WERI-Rb-1 (cell line): Measurements from ENCODE around the gene CD4.

Experiments used
- DNase-seq: peaks from one replicate; pipeline ENCODE4 v3.0.0-alpha.2; 2020
- H3K27ac ChIP-seq: fragments of 250-450 bp; sonication (Bioruptor Pico); 2 replicates; pipeline ENCODE4 v1.5.1; 2020; ENCODE audit warnings: mild to moderate bottlenecking, moderate library complexity
- H3K27me3 ChIP-seq: fragments of 250-450 bp; sonication (Bioruptor Pico); 2 replicates; pipeline ENCODE4 v1.5.1; 2021; ENCODE audit warnings: mild to moderate bottlenecking, low read depth, moderate library complexity; ENCODE audit not compliant: insufficient read depth, severe bottlenecking
- H3K36me3 ChIP-seq: fragments of 250-450 bp; sonication (Bioruptor Pico); 2 replicates; pipeline ENCODE4 v1.5.1; 2020; ENCODE audit warnings: mild to moderate bottlenecking, moderate library complexity
- H3K4me3 ChIP-seq: 2 replicates; pipeline ENCODE4 v1.5.1; 2011; ENCODE audit warnings: low read depth, mild to moderate bottlenecking, control low read depth, low read length
- H3K9me3 ChIP-seq: fragments of 250-450 bp; sonication (Bioruptor Pico); 2 replicates; pipeline ENCODE4 v1.5.1; 2021; ENCODE audit warnings: mild to moderate bottlenecking, moderate library complexity; ENCODE audit not compliant: severe bottlenecking
- CTCF ChIP-seq: IDR thresholded peaks from 2 replicates; pipeline ENCODE4 v1.5.1; 2011; ENCODE audit warnings: low read depth, mild to moderate bottlenecking, control low read depth, inconsistent platforms, low read length

The CD4 gene

GRCh38 chr12:6817098-6817497, 27.8 kb downstream of the CD4 start:
- Histone ChIP-seq H3K36me3 (no peaks in the 10 kb centered on the region), H3K9me3 (no peaks in the 10 kb centered on the region), H3K27me3 (no peaks in the 10 kb centered on the region), H3K4me3 (no peak overlapping the region), H3K27ac (no peak overlapping the region)
- TF ChIP-seq CTCF = no peak
- DNase-seq = no peak

GRCh38 chr12:6817662-6818157, 28.4 kb downstream of the CD4 start:
- Histone ChIP-seq H3K27ac (no peak overlapping the region), H3K9me3 (no peaks in the 10 kb centered on the region), H3K4me3 (no peak overlapping the region), H3K27me3 (no peaks in the 10 kb centered on the region), H3K36me3 (no peaks in the 10 kb centered on the region)
- no peak for DNase-seq
- no peak for TF ChIP-seq CTCF

- Histone ChIP-seq H3K27ac (no peak overlapping the region), H3K27me3 (no peaks in the 10 kb centered on the region), H3K4me3 (no peak overlapping the region), H3K36me3 (no peaks in the 10 kb centered on the region), H3K9me3 (no peaks in the 10 kb centered on the region)
- TF ChIP-seq CTCF = no peak
- peak; percentile 35 for DNase-seq
Measured at GRCh38 chr12:6818222-6818621, 28.9 kb downstream of the CD4 start.

- TF ChIP-seq CTCF = no peak
- H3K36me3 ChIP-seq = no peaks in the 10 kb centered on the region
- no peaks in the 10 kb centered on the region for H3K27me3 ChIP-seq
- no peak for DNase-seq
- no peak overlapping the region for H3K27ac ChIP-seq
- H3K4me3 ChIP-seq = no peak overlapping the region
- H3K9me3 ChIP-seq = no peaks in the 10 kb centered on the region
Measured at GRCh38 chr12:6818645-6819044, 29.3 kb downstream of the CD4 start.

GRCh38 chr12:6819106-6820030, 30.0 kb downstream of the CD4 start:
- peak; percentile 16 for DNase-seq
- H3K27ac ChIP-seq = peak overlapping the region; percentile 64; the same call in 1 of the 2 replicates
- H3K4me3 ChIP-seq = no peak overlapping the region
- no peaks in the 10 kb centered on the region for H3K9me3 ChIP-seq
- peaks cover 2% of the 10 kb centered on the region; the same call in 1 of the 2 replicates for H3K36me3 ChIP-seq
- no peaks in the 10 kb centered on the region for H3K27me3 ChIP-seq
- 0 out of 2 replicates have a peak, but pooled peaks have one; percentile 16 for TF ChIP-seq CTCF
